HEK293 (cell line): ENCODE results near the gene FPGS.

ENCODE experiments used
- CTCF ChIA-PET: fragments of 350-600 bp; formaldehyde crosslinking; extraction: SDS; loops from one replicate; lab custom pipeline; 2021; ENCODE audit warnings: antibody characterized with exemption; lab: Yijun Ruan, JAX
- POLR2A ChIA-PET: fragments of 300-600 bp; formaldehyde crosslinking; extraction: SDS; loops from one replicate; lab custom pipeline; 2020; ENCODE audit warnings: antibody characterized with exemption, inconsistent platforms; lab: Yijun Ruan, JAX
- H3K27ac ChIP-seq: fragments of 200-500 bp; sonication (Bioruptor generic); 2 replicates; pipeline ENCODE4 v1.5.1; 2014; ENCODE audit warnings: low read depth, low read length, control low read depth, inconsistent platforms; ENCODE audit errors: extremely low read depth
- H3K36me3 ChIP-seq, 2 experiments: fragments of 200-500 bp in 1 of 2; sonication (Bioruptor generic) in 1 of 2; 1 replicate in 1 of 2; 2 replicates in 1 of 2; pipeline ENCODE4 v1.5.1; 2014 to 2017; ENCODE audit warnings: inconsistent platforms in 2 of 2, low read length in 2 of 2; ENCODE audit not compliant: control insufficient read depth in 2 of 2, insufficient read depth in 1 of 2
- H3K4me1 ChIP-seq: fragments of 200-500 bp; sonication (Bioruptor generic); 2 replicates; pipeline ENCODE4 v1.5.1; 2014; ENCODE audit warnings: mild to moderate bottlenecking, low read length, inconsistent platforms; ENCODE audit not compliant: control insufficient read depth, insufficient read depth
- H3K4me3 ChIP-seq: 2 replicates; pipeline ENCODE4 v1.5.1; 2011; ENCODE audit warnings: low read depth, mild to moderate bottlenecking, control low read depth, low read length, moderate library complexity
- H3K9me3 ChIP-seq: fragments of 200-500 bp; sonication (Bioruptor generic); 2 replicates; pipeline ENCODE4 v1.5.1; 2014; ENCODE audit warnings: low read depth, low read length, inconsistent platforms; ENCODE audit not compliant: control insufficient read depth, insufficient read depth
- KLF1 ChIP-seq: fragments of 450-650 bp; formaldehyde crosslinking; IDR thresholded peaks from 2 replicates; pipeline ENCODE4 v1.5.1; 2016; ENCODE audit warnings: missing biosample characterization, missing genetic modification characterization
- MEIS1 ChIP-seq: sonication (generic); formaldehyde crosslinking; IDR thresholded peaks from 2 replicates; pipeline ENCODE4 v1.8.1; 2022; ENCODE audit warnings: missing genetic modification reagents, mild to moderate bottlenecking, borderline replicate concordance
- PRDM6 ChIP-seq: fragments of 450-650 bp; formaldehyde crosslinking; IDR thresholded peaks from 2 replicates; pipeline ENCODE4 v1.5.1; 2017; ENCODE audit warnings: missing biosample characterization, missing genetic modification characterization
- REST ChIP-seq: fragments of 450-650 bp; formaldehyde crosslinking; IDR thresholded peaks from 2 replicates; pipeline ENCODE4 v1.5.1; 2016; ENCODE audit warnings: missing biosample characterization, missing genetic modification characterization
- SALL2 ChIP-seq: fragments of 450-650 bp; formaldehyde crosslinking; IDR thresholded peaks from 2 replicates; pipeline ENCODE4 v1.5.0; 2017; ENCODE audit warnings: missing biosample characterization, mild to moderate bottlenecking, missing genetic modification characterization, borderline replicate concordance
- SCRT1 ChIP-seq: fragments of 450-650 bp; formaldehyde crosslinking; IDR thresholded peaks from 2 replicates; pipeline ENCODE4 v1.5.1; 2016; ENCODE audit warnings: missing biosample characterization, missing genetic modification characterization, borderline replicate concordance
- SCRT2 ChIP-seq: fragments of 450-650 bp; formaldehyde crosslinking; IDR thresholded peaks from 2 replicates; pipeline ENCODE4 v1.5.1; 2016; ENCODE audit warnings: missing biosample characterization, missing genetic modification characterization
- ZBTB17 ChIP-seq: fragments of 450-650 bp; formaldehyde crosslinking; IDR thresholded peaks from 2 replicates; pipeline ENCODE4 v1.5.1; 2016; ENCODE audit warnings: missing biosample characterization, missing genetic modification characterization
- ZFP69B ChIP-seq: fragments of 450-650 bp; formaldehyde crosslinking; IDR thresholded peaks from 2 replicates; pipeline ENCODE4 v1.5.1; 2016; ENCODE audit warnings: missing biosample characterization, missing genetic modification characterization
- ZNF114 ChIP-seq: fragments of 450-650 bp; formaldehyde crosslinking; IDR thresholded peaks from 2 replicates; pipeline ENCODE4 v1.5.0; 2017; ENCODE audit warnings: missing biosample characterization, missing genetic modification characterization
- ZNF148 ChIP-seq: fragments of 450-650 bp; formaldehyde crosslinking; IDR thresholded peaks from 2 replicates; pipeline ENCODE4 v1.5.0; 2017; ENCODE audit warnings: missing biosample characterization, missing genetic modification characterization, borderline replicate concordance
- ZNF19 ChIP-seq: fragments of 450-650 bp; formaldehyde crosslinking; IDR thresholded peaks from 2 replicates; pipeline ENCODE4; 2016; ENCODE audit warnings: missing biosample characterization, missing genetic modification characterization, low read depth
- ZNF214 ChIP-seq: fragments of 450-650 bp; formaldehyde crosslinking; IDR thresholded peaks from 2 replicates; pipeline ENCODE4 v1.5.1; 2017; ENCODE audit warnings: missing biosample characterization, mild to moderate bottlenecking, missing genetic modification characterization, borderline replicate concordance
- ZNF311 ChIP-seq: fragments of 450-650 bp; formaldehyde crosslinking; IDR thresholded peaks from 2 replicates; pipeline ENCODE4 v1.5.1; 2017; ENCODE audit warnings: missing biosample characterization, missing genetic modification characterization, borderline replicate concordance
- ZNF394 ChIP-seq: fragments of 450-650 bp; formaldehyde crosslinking; IDR thresholded peaks from 2 replicates; pipeline ENCODE4 v1.5.1; 2016; ENCODE audit warnings: missing biosample characterization, missing genetic modification characterization, mild to moderate bottlenecking, moderate library complexity, borderline replicate concordance
- ZNF426 ChIP-seq: fragments of 450-650 bp; formaldehyde crosslinking; IDR thresholded peaks from 2 replicates; pipeline ENCODE4 v1.5.1; 2017; ENCODE audit warnings: missing biosample characterization, missing genetic modification characterization, mild to moderate bottlenecking, inconsistent platforms, moderate library complexity
- ZNF501 ChIP-seq: fragments of 450-650 bp; formaldehyde crosslinking; IDR thresholded peaks from 2 replicates; pipeline ENCODE4 v1.5.1; 2016; ENCODE audit warnings: missing biosample characterization, missing genetic modification characterization
- ZNF521 ChIP-seq: fragments of 450-650 bp; formaldehyde crosslinking; IDR thresholded peaks from 2 replicates; pipeline ENCODE4 v1.5.1; 2017; ENCODE audit warnings: missing biosample characterization, mild to moderate bottlenecking, missing genetic modification characterization
- ZNF623 ChIP-seq: fragments of 450-650 bp; formaldehyde crosslinking; IDR thresholded peaks from 2 replicates; pipeline ENCODE4 v1.5.1; 2016; ENCODE audit warnings: missing biosample characterization, missing genetic modification characterization
- ZNF837 ChIP-seq: fragments of 450-650 bp; formaldehyde crosslinking; IDR thresholded peaks from 2 replicates; pipeline ENCODE4 v1.5.1; 2016; ENCODE audit warnings: missing biosample characterization, missing genetic modification characterization

The FPGS gene

GRCh38 chr9:127808347-127809001 lies 5.8 kb downstream of the FPGS start:
- H3K36me3 ChIP-seq, result peaks cover 4 to 72% of the 10 kb centered on the region in 2 experiments; a peak in 2 of 3 replicates
- POLR2A ChIA-PET, result interaction anchor here (0.7 to 1.2 kb wide), 3 partner anchors 9 to 15 kb away, joined by 3 to 8 read pairs (median 3); no protein-coding TSS in a partner anchor

GRCh38 chr9:127809002-127809539 lies 6.4 kb downstream of the FPGS start:
- TF ChIP-seq SALL2 (tag by site-specific recombination) (no peak), ZBTB17 (tag by site-specific recombination) (no peak), ZNF394 (no peak), REST (tag by site-specific recombination) (no peak), ZNF214 (tag by site-specific recombination) (no peak), ZFP69B (tag by site-specific recombination) (no peak), ZNF114 (tag by site-specific recombination) (no peak), ZNF837 (tag by site-specific recombination) (no peak), ZNF521 (tag by site-specific recombination) (no peak)
- H3K27ac ChIP-seq, result no peak overlapping the region
- H3K4me1 ChIP-seq, result no peaks in the 10 kb centered on the region
- ChIA-PET CTCF (interaction anchor here (0.6 to 1.0 kb wide), 2 partner anchors 60 to 904 kb away, joined by 3 to 4 read pairs; no protein-coding TSS in a partner anchor), POLR2A (interaction anchor here (0.7 to 1.2 kb wide), 3 partner anchors 8 to 14 kb away, joined by 3 to 8 read pairs (median 3); no protein-coding TSS in a partner anchor)
- H3K4me3 ChIP-seq, result no peak overlapping the region
- H3K36me3 ChIP-seq, result peaks cover 4 to 78% of the 10 kb centered on the region in 2 experiments; a peak in 2 of 3 replicates
- no peaks in the 10 kb centered on the region for H3K9me3 ChIP-seq

More at GRCh38 chr9:127808347-127809001, 5.8 kb downstream of the FPGS start:
- Histone ChIP-seq H3K4me1 (no peaks in the 10 kb centered on the region), H3K4me3 (no peak overlapping the region), H3K9me3 (no peaks in the 10 kb centered on the region), H3K27ac (no peak overlapping the region)
- CTCF ChIA-PET, result interaction anchor here (1.0 kb wide), 1 partner anchor 61 kb away, joined by 3 read pairs; no protein-coding TSS in a partner anchor
- no peak for TF ChIP-seq ZNF501 (tag by site-specific recombination)
- TF ChIP-seq SCRT1 (tag by site-specific recombination), result peak; percentile 60; the same call in 1 of the 2 replicates
- TF ChIP-seq MEIS1 (CRISPR knock-in tag), result no peak
- peak; percentile 66 for TF ChIP-seq SCRT2 (tag by site-specific recombination)
- TF ChIP-seq, all 188 proteins: peak for 2

- CTCF ChIA-PET, result interaction anchor here (0.6 to 1.0 kb wide), 2 partner anchors 60 to 905 kb away, joined by 3 to 4 read pairs; no protein-coding TSS in a partner anchor
- peaks cover 4 to 75% of the 10 kb centered on the region in 2 experiments; a peak in 2 of 3 replicates for H3K36me3 ChIP-seq
- no peak overlapping the region for H3K4me3 ChIP-seq
- TF ChIP-seq ZNF19 (tag by site-specific recombination), result no peak
- TF ChIP-seq KLF1 (tag by site-specific recombination), result peak; percentile 65
- no peak for TF ChIP-seq ZNF148 (tag by site-specific recombination)
- no peak for TF ChIP-seq ZNF426 (tag by site-specific recombination)
- TF ChIP-seq ZNF623 (tag by site-specific recombination), result no peak
- TF ChIP-seq PRDM6 (tag by site-specific recombination), result no peak
- no peak for TF ChIP-seq ZNF311 (tag by site-specific recombination)
Observed at GRCh38 chr9:127809540-127810377, 7.1 kb downstream of the FPGS start.

More at GRCh38 chr9:127809540-127810377, 7.1 kb downstream of the FPGS start:
- no peaks in the 10 kb centered on the region for H3K4me1 ChIP-seq
- no peaks in the 10 kb centered on the region for H3K9me3 ChIP-seq
- no peak overlapping the region for H3K27ac ChIP-seq
- POLR2A ChIA-PET, result interaction anchor here (1.0 to 1.2 kb wide), 2 partner anchors 7 to 10 kb away, joined by 3 to 8 read pairs; no protein-coding TSS in a partner anchor
